Fibroblast of lung (primary cell): ENCODE data around the gene KRTDAP. TPM values are rescaled to one million over a fixed set of nuclear protein-coding genes. Genes with fewer than 3 reads are reported as not detected.

Experiments used
- DNase-seq, 2 donors: peaks; one replicate each; pipeline versions ENCODE4 v3.0.0 to v3.0.0-alpha.2; 2010; ENCODE audit warnings: low read depth in 2 of 2
- H2AFZ ChIP-seq: 2 replicates; pipeline ENCODE4 v1.5.1; 2012; ENCODE audit warnings: low read length, control low read depth, inconsistent platforms
- H3K27ac ChIP-seq: 2 replicates; pipeline ENCODE4 v1.5.1; 2011; ENCODE audit warnings: low read length, control low read depth; ENCODE audit not compliant: insufficient read depth
- H3K27me3 ChIP-seq: 2 replicates; pipeline ENCODE4 v1.5.1; 2011; ENCODE audit warnings: mild to moderate bottlenecking, low read length; ENCODE audit not compliant: control insufficient read depth, insufficient read depth
- H3K36me3 ChIP-seq: 2 replicates; pipeline ENCODE4 v1.5.1; 2011; ENCODE audit warnings: low read length; ENCODE audit not compliant: control insufficient read depth, insufficient read depth
- H3K4me1 ChIP-seq: 2 replicates; pipeline ENCODE4 v1.5.1; 2011; ENCODE audit warnings: low read length; ENCODE audit not compliant: control insufficient read depth, insufficient read depth; ENCODE audit errors: extremely low read depth
- H3K4me2 ChIP-seq: 2 replicates; pipeline ENCODE4 v1.5.1; 2011; ENCODE audit warnings: low read length, control low read depth; ENCODE audit not compliant: insufficient read depth; ENCODE audit errors: extremely low read depth
- H3K4me3 ChIP-seq, 4 experiments: fragments of 200-600 bp in 1 of 4; sonication (generic) in 1 of 4; replicated peaks in 1 of 4; 2 replicates each; pipeline ENCODE4 v1.5.1; 2011 to 2016; ENCODE audit warnings: low read length in 4 of 4, low read depth in 3 of 4, mild to moderate bottlenecking in 3 of 4, control low read depth in 2 of 4, inconsistent platforms in 1 of 4, mixed read lengths in 1 of 4; ENCODE audit not compliant: insufficient read depth in 1 of 4; ENCODE audit errors: control extremely low read depth in 1 of 4
- H3K79me2 ChIP-seq: 2 replicates; pipeline ENCODE4 v1.5.1; 2012; ENCODE audit warnings: mild to moderate bottlenecking, low read length, inconsistent platforms; ENCODE audit not compliant: control insufficient read depth, insufficient read depth
- H3K9ac ChIP-seq: 2 replicates; pipeline ENCODE4 v1.5.1; 2011; ENCODE audit warnings: mild to moderate bottlenecking, low read length, control low read depth; ENCODE audit not compliant: insufficient read depth
- H3K9me3 ChIP-seq: 2 replicates; pipeline ENCODE4 v1.5.1; 2012; ENCODE audit warnings: low read depth, low read length; ENCODE audit not compliant: control insufficient read depth, insufficient read depth
- H4K20me1 ChIP-seq: 2 replicates; pipeline ENCODE4 v1.5.1; 2011; ENCODE audit warnings: low read length; ENCODE audit not compliant: control insufficient read depth, insufficient read depth; ENCODE audit errors: extremely low read depth
- EZH2 ChIP-seq: IDR thresholded peaks from 2 replicates; pipeline ENCODE4 v1.5.1; 2012; ENCODE audit warnings: low read length, control low read depth, mild to moderate bottlenecking; ENCODE audit errors: missing control alignments
- polyA plus RNA-seq, 2 donors: library from polyadenylated mRNA; depleted of rRNA in 1 of 2; stranded (reverse) in 1 of 2; unstranded in 1 of 2; fragments of >200 nt; gene quantifications; 2 replicates each; pipeline ENCODE4 v1.2.1, GENCODE V29; 2011 to 2012; ENCODE audit warnings: missing spikeins in 1 of 2
- total RNA-seq: library from RNA; depleted of rRNA; stranded (reverse); fragments of >200 nt; gene quantifications from 2 replicates; pipeline ENCODE4 v1.2.1, GENCODE V29; 2014
- TF ChIP-seq, protein P1 (sequence below), 2 donors: IDR thresholded peaks in 1 of 2; conservative IDR thresholded peaks in 1 of 2; 1 replicate in 1 of 2; 2 replicates in 1 of 2; pipeline ENCODE4 v1.5.1; 2011 to 2012; ENCODE audit warnings: low read length in 2 of 2, control low read depth in 1 of 2, inconsistent platforms in 1 of 2, low read depth in 1 of 2, mild to moderate bottlenecking in 1 of 2

KRTDAP gene
- total and polyA plus RNA-seq, 2 donors (not counting 1 experiment from before 2014, with no cell fraction given): not detected

DNA sequence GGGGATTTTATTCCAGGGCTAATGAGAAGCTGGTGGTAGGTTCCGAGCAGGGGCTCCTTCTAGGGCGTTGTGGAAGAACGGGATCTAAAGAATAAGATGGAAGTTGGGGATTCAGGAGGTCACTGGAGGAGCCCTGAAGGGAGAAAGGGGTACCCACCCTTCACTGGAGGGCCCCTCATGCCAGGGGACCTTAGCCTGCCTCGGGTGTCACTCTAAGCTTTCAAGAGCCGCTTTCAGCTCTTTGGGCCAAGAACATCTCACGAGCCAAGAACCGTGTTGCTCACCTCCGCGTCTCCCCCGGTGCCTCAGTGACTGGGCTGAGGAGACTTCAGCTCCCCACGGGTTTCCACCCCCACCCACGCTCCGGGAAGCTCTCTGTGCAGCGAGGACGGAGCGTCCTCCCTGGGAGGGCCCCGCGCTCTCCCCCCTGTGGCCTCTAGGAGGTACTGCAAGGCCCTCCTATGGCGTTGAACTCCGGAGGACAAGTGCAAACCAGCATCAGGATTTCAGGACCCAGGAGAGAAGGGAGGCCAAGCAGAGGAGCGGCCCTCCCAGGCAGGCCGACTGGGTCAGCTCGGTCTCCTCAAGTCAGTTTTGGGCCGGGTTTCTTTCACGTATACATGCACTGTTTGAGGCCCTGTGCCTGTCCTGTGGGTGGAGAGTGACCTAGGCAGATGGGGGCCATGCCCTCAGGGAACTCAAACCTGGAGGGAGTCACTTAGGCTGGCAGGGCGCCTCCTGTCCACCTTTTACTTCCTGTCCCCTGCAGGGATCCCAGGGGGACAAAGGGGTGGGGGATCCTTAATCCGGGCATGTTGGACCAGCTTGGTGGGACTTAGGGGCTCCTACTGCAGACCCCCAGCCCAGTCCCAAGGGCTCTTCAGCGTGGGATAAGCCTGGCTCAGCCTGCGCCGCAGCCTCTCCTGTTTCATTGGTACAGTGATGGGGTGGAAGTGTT, 5.1 kb upstream of the KRTDAP start:
- peak overlapping the region; percentile 23 for H3K4me2 ChIP-seq

DNA sequence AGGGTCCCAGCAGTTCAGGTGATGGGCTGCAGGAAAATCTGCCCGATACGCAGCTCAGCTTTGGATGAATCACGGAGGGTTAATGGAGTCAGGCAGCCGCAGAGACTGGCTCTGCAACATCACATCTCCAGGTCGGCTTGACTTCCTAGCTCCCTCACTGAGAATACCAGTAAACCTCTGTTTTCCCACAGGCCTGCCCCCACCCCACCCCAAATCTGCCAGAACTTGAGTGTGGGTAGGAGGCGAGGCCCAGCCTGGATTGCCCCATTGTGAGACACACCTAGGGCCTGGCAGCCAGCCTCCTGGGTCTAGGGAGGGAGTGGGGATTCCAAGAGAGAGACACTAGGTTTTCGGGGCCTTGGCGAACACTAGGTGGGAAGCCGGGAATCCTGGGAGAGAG, 3.7 kb upstream of the KRTDAP start:
- Histone ChIP-seq H2AFZ (no peak overlapping the region), H3K4me3 (no peak overlapping the region), H3K27me3 (peaks cover 3% of the 10 kb centered on the region), H3K9ac (no peak overlapping the region), H3K9me3 (no peaks in the 10 kb centered on the region), H3K4me1 (no peaks in the 10 kb centered on the region), H3K4me2 (no peak overlapping the region), H4K20me1 (no peaks in the 10 kb centered on the region), H3K79me2 (no peaks in the 10 kb centered on the region), H3K27ac (no peak overlapping the region), H3K36me3 (no peaks in the 10 kb centered on the region)
- no peak for DNase-seq
- no peak for TF ChIP-seq EZH2
- TF ChIP-seq, protein P1, sequence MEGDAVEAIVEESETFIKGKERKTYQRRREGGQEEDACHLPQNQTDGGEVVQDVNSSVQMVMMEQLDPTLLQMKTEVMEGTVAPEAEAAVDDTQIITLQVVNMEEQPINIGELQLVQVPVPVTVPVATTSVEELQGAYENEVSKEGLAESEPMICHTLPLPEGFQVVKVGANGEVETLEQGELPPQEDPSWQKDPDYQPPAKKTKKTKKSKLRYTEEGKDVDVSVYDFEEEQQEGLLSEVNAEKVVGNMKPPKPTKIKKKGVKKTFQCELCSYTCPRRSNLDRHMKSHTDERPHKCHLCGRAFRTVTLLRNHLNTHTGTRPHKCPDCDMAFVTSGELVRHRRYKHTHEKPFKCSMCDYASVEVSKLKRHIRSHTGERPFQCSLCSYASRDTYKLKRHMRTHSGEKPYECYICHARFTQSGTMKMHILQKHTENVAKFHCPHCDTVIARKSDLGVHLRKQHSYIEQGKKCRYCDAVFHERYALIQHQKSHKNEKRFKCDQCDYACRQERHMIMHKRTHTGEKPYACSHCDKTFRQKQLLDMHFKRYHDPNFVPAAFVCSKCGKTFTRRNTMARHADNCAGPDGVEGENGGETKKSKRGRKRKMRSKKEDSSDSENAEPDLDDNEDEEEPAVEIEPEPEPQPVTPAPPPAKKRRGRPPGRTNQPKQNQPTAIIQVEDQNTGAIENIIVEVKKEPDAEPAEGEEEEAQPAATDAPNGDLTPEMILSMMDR (conservative IDR thresholded peaks at IDR 0.05 in 1 of 2, IDR thresholded peaks at IDR 0.05 in 1 of 2; ENCODE audit: low read depth in 1 of 2, low read length in 2 of 2): no peak

More for the DNA sequence above, 5.1 kb upstream of the KRTDAP start:
- Histone ChIP-seq H3K79me2 (no peaks in the 10 kb centered on the region), H3K36me3 (no peaks in the 10 kb centered on the region), H3K27me3 (peaks cover 3% of the 10 kb centered on the region), H3K27ac (no peak overlapping the region), H3K4me3 (no peak overlapping the region), H3K9ac (no peak overlapping the region), H4K20me1 (no peaks in the 10 kb centered on the region), H3K9me3 (no peaks in the 10 kb centered on the region), H2AFZ (no peak overlapping the region), H3K4me1 (no peaks in the 10 kb centered on the region)
- peak; percentile 45 to 51 for DNase-seq
- TF ChIP-seq, protein P1 (conservative IDR thresholded peaks at IDR 0.05 in 1 of 2, IDR thresholded peaks at IDR 0.05 in 1 of 2; ENCODE audit: low read depth in 1 of 2, low read length in 2 of 2): peak; percentile 89 to 95
- TF ChIP-seq EZH2: no peak

DNA sequence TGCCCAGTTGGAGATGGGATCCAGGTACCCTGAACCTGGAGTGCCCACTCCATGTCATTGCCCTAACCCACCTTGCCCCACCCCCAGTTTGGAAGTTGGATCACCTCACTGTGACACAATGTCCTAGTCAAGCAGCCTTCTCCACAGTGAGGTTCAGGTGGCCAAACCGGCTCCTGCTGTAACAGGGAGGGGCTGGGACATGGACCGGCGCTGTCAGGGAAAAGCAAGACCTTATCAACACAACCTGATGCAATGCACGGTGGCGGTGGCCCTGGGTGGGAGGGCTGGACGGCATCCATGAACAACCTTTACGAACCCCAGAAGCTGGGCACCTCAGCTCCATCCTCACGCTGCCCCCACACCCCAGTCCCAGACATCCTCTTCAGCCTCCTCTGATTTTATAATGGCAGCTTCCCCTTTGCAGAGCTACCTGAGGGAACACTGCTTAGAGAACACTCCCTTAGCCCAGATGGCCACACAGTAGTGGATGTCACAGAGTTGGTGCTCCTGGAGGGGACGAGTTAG, 1.6 kb upstream of the KRTDAP start:
- Histone ChIP-seq H3K27ac (no peak overlapping the region), H3K4me2 (no peak overlapping the region), H3K4me3 (no peak overlapping the region), H4K20me1 (no peaks in the 10 kb centered on the region), H2AFZ (no peak overlapping the region), H3K79me2 (no peaks in the 10 kb centered on the region), H3K9ac (no peak overlapping the region), H3K27me3 (peaks cover 9% of the 10 kb centered on the region), H3K9me3 (no peaks in the 10 kb centered on the region), H3K36me3 (no peaks in the 10 kb centered on the region), H3K4me1 (no peaks in the 10 kb centered on the region)
- TF ChIP-seq, protein P1 (conservative IDR thresholded peaks at IDR 0.05 in 1 of 2, IDR thresholded peaks at IDR 0.05 in 1 of 2; ENCODE audit: low read depth in 1 of 2, low read length in 2 of 2): no peak
- no peak for TF ChIP-seq EZH2
- DNase-seq: no peak
